Measurements from ENCODE around the gene TEX51. TPM values are rescaled to one million over a fixed set of nuclear protein-coding genes. Genes with fewer than 3 reads are reported as not detected.

TEX51 gene
- total RNA-seq, 1 donor from 2014 or later, result not detected

DNA sequence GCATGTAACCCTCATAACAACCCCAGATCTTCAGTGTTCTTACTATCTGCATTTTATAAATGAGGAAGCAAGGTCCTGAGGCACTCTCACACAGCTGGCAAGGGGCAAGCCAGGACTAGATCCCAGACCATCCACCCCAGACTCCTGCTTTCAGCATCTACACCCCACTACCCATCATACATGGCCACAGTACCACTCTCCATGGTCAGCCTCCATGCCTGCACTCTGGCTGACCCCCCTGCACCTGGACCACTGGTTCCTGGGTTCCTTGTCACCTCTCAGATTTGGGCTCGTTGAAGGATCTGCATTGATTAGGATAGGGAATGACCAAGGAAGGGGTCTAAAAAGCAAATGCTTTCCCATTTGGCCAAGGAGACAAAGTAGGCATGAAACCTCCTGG, 36.0 kb upstream of the TEX51 start:
- Mint-ChIP-seq H3K27me3 (peaks cover 7% of the 10 kb centered on the region), H3K27ac (no peak overlapping the region)
- DNase-seq (ENCODE audit: low spot score, unreplicated experiment), result no peak

DNA sequence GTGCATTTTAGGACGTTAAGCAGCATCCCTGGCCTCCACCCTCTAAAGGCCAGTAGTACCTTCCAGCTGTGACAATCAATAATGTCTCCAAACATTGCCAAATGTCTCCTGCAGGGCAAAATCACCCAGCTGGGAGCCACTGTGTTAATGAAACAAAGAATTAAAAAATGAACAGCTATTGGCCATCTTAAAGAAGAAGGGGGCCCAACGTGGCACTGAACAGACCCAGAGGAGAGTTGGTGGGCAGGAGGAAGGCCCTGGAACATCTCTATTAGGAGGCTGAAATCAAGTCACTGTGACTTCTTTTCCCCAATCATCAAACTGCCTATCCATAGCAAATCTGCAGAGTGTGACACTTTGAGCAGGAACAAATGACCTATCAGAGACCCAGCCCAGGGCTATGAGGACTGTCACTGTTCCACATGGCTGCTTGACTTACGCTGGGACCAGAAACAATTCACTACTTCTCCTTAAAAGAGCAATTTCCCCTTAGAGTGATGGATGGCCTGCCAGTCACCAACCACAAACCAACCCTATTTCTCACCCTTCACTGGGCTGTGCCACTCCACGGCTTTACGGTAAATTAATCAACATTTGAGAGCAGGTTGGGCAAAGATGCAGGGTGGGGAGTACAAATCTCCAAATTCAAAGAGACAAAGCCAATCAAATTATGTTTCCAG, 35.2 kb upstream of the TEX51 start:
- Mint-ChIP-seq H3K4me3 (ENCODE audit: low read depth) (no peak overlapping the region), H3K27me3 (peaks cover 7% of the 10 kb centered on the region), H3K36me3 (ENCODE audit: insufficient read depth) (no peaks in the 10 kb centered on the region), H3K4me1 (ENCODE audit: low read depth) (no peaks in the 10 kb centered on the region), H3K27ac (no peak overlapping the region), H3K9me3 (ENCODE audit: low read depth) (peaks cover 5% of the 10 kb centered on the region)
- no peak for DNase-seq (ENCODE audit: low spot score, unreplicated experiment)
- TF ChIP-seq, protein P1, sequence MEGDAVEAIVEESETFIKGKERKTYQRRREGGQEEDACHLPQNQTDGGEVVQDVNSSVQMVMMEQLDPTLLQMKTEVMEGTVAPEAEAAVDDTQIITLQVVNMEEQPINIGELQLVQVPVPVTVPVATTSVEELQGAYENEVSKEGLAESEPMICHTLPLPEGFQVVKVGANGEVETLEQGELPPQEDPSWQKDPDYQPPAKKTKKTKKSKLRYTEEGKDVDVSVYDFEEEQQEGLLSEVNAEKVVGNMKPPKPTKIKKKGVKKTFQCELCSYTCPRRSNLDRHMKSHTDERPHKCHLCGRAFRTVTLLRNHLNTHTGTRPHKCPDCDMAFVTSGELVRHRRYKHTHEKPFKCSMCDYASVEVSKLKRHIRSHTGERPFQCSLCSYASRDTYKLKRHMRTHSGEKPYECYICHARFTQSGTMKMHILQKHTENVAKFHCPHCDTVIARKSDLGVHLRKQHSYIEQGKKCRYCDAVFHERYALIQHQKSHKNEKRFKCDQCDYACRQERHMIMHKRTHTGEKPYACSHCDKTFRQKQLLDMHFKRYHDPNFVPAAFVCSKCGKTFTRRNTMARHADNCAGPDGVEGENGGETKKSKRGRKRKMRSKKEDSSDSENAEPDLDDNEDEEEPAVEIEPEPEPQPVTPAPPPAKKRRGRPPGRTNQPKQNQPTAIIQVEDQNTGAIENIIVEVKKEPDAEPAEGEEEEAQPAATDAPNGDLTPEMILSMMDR (IDR thresholded peaks at IDR 0.05; ENCODE audit: unreplicated experiment), result no peak

More for the DNA sequence above, 36.0 kb upstream of the TEX51 start:
- Mint-ChIP-seq H3K4me3 (ENCODE audit: low read depth) (no peak overlapping the region), H3K36me3 (ENCODE audit: insufficient read depth) (no peaks in the 10 kb centered on the region), H3K4me1 (ENCODE audit: low read depth) (no peaks in the 10 kb centered on the region), H3K9me3 (ENCODE audit: low read depth) (peaks cover 5% of the 10 kb centered on the region)
- TF ChIP-seq, protein P1 (IDR thresholded peaks at IDR 0.05; ENCODE audit: unreplicated experiment), result no peak

DNA sequence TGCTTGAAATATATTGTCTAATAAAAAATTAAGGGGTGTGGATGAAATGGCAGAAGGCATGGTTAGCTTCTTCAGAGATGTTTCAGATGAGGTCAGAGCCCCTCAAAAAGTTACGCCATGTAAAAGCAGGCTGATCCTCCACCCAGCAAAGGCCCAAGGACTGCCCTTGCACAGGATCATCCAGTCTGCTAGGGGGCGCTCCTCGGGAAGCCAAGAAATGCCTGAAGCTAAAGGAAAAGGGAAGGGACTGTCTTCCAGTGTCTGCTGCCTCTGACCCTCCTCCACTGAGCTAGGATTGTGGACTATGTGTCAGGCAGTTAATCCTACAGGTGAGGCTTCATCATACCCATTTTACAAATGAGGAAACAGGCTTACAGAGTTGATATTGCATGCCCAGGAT, 33.8 kb upstream of the TEX51 start:
- Mint-ChIP-seq H3K4me3 (ENCODE audit: low read depth) (no peak overlapping the region), H3K36me3 (ENCODE audit: insufficient read depth) (no peaks in the 10 kb centered on the region), H3K4me1 (ENCODE audit: low read depth) (no peaks in the 10 kb centered on the region), H3K9me3 (ENCODE audit: low read depth) (peaks cover 5% of the 10 kb centered on the region), H3K27ac (no peak overlapping the region), H3K27me3 (no peaks in the 10 kb centered on the region)
- DNase-seq (ENCODE audit: low spot score, unreplicated experiment), result no peak
- TF ChIP-seq, protein P1 (IDR thresholded peaks at IDR 0.05; ENCODE audit: unreplicated experiment), result no peak

DNA sequence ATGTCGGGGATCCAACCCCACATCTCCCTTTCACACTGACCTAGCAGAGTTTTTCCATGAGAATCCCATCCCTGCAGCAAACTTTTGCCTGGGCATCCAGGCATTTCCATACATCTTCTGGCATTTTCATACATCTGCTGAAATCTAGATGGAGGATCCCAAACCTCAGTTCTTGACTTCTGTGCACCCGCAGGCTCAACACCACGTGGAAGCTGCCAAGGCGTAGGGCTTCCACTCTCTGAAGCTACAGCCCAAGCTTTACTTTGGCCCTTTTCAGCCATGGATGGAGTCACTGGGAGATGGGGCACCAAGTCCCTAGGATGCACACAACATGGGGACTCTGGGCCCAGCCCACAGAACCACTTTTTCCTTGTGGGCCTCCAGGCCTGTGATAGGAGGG, 32.2 kb upstream of the TEX51 start:
- no peak overlapping the region for H3K27ac Mint-ChIP-seq
- H3K27me3 Mint-ChIP-seq, result no peaks in the 10 kb centered on the region
- no peak for DNase-seq (ENCODE audit: low spot score, unreplicated experiment)
- peaks cover 5% of the 10 kb centered on the region for H3K9me3 Mint-ChIP-seq (ENCODE audit: low read depth)
- H3K4me1 Mint-ChIP-seq (ENCODE audit: low read depth), result no peaks in the 10 kb centered on the region
- no peak overlapping the region for H3K4me3 Mint-ChIP-seq (ENCODE audit: low read depth)
- TF ChIP-seq, protein P1 (IDR thresholded peaks at IDR 0.05; ENCODE audit: unreplicated experiment), result no peak
- H3K36me3 Mint-ChIP-seq (ENCODE audit: insufficient read depth), result no peaks in the 10 kb centered on the region

DNA sequence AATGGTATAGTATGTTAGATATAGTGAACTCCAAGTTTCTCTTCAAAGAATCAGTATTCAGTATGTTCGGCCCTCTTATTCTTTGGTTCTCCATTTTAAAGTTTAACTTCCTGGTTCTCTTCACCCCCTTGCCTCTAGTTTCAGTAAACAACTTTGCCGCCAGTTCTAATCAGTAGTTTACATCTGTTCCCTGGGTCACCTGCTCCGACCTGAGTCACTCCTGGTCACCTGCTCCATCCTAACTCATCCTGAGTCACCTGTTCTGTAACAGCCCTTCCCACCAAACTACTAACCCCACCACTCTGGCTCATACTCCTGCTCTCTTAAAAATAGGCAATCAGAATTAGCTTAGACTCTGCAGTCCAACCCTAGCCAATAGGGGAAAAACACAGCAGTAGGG, 23.7 kb upstream of the TEX51 start:
- Mint-ChIP-seq H3K9me3 (ENCODE audit: low read depth) (peaks cover 20% of the 10 kb centered on the region), H3K36me3 (ENCODE audit: insufficient read depth) (no peaks in the 10 kb centered on the region), H3K4me1 (ENCODE audit: low read depth) (no peaks in the 10 kb centered on the region), H3K4me3 (ENCODE audit: low read depth) (no peak overlapping the region), H3K27me3 (no peaks in the 10 kb centered on the region), H3K27ac (no peak overlapping the region)
- no peak for DNase-seq (ENCODE audit: low spot score, unreplicated experiment)
- TF ChIP-seq, protein P1 (IDR thresholded peaks at IDR 0.05; ENCODE audit: unreplicated experiment), result no peak

Data from progenitor cell of endocrine pancreas (in vitro differentiated cells).